Stimulated activated naive B cell treated with anti-CD40 and anti-IgM and Interleukin-4, amounts not matched to agents 10 μg/mL and 1 μg/mL and 100 μg/mL, for 72 hours (primary cell): Measurements from ENCODE around the gene CST8.

ENCODE experiments used
- ATAC-seq, 2 donors: fragments of 150-1000 bp; cut with Tn5 transposase; replicated peaks; 2 replicates each; pipeline ENCODE4 v1.10.0; 2021; ENCODE audit warnings: moderate library complexity in 1 of 2
- DNase-seq: peaks from one replicate; pipeline ENCODE4 v3.0.0; 2021
- H3K27ac Mint-ChIP-seq: one replicate; pipeline ENCODE4 v1.8.0; 2022; ENCODE audit warnings: mild to moderate bottlenecking, mixed read lengths
- H3K27me3 Mint-ChIP-seq, 2 donors: one replicate each; pipeline ENCODE4 v1.8.0; 2022; ENCODE audit warnings: mixed read lengths in 2 of 2
- H3K36me3 Mint-ChIP-seq, 2 donors: one replicate each; pipeline ENCODE4 v1.8.0; 2022; ENCODE audit warnings: mixed read lengths in 2 of 2, mild to moderate bottlenecking in 1 of 2
- H3K4me1 Mint-ChIP-seq, 2 donors: one replicate each; pipeline ENCODE4 v1.8.0; 2022; ENCODE audit warnings: mixed read lengths in 2 of 2, mild to moderate bottlenecking in 1 of 2
- H3K4me3 Mint-ChIP-seq, 2 donors: one replicate each; pipeline ENCODE4 v1.8.0; 2022; ENCODE audit warnings: mild to moderate bottlenecking in 2 of 2, mixed read lengths in 2 of 2, moderate library complexity in 1 of 2
- H3K9me3 Mint-ChIP-seq, 2 donors: one replicate each; pipeline ENCODE4 v1.8.0; 2022; ENCODE audit warnings: mixed read lengths in 2 of 2, mild to moderate bottlenecking in 1 of 2

The CST8 gene, protein sequence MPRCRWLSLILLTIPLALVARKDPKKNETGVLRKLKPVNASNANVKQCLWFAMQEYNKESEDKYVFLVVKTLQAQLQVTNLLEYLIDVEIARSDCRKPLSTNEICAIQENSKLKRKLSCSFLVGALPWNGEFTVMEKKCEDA

DNA sequence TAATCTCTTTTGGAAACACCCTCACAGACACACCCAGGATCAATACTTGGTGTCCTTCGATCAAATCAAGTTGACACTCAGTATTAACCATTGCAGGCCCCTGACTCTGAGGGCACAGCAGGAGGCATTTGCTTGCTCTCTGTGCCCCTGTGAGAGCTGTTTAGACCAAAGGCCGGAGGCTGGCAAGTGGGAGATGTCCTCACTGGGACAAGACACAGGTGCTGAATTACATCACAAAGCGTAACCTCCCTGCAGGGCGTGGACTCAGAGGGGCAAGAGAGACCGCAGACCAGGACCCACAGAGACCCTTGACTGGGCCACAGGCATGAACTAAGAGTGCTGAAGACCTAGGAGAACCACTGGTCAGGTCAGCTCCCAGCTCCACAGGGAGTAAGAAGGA, at the start of gene CST8:
Gene CST8 (plus strand): TSS at position 301 of the 400 bp plus-strand sequence. CDS start 551 bp downstream, outside the sequence.
- Mint-ChIP-seq H3K4me3 (no peak within 1 kb of the TSS), H3K27ac (no peak within 1 kb of the TSS), H3K4me1 (peaks cover 19 to 38% of the 10 kb centered on the region in 2 donors), H3K9me3 (peaks cover 0 to 1% of the 10 kb centered on the region in 2 donors), H3K27me3 (no peaks in the 10 kb centered on the region), H3K36me3 (no peaks in the 10 kb centered on the region)
- no peak for DNase-seq
- ATAC-seq = no peak

DNA sequence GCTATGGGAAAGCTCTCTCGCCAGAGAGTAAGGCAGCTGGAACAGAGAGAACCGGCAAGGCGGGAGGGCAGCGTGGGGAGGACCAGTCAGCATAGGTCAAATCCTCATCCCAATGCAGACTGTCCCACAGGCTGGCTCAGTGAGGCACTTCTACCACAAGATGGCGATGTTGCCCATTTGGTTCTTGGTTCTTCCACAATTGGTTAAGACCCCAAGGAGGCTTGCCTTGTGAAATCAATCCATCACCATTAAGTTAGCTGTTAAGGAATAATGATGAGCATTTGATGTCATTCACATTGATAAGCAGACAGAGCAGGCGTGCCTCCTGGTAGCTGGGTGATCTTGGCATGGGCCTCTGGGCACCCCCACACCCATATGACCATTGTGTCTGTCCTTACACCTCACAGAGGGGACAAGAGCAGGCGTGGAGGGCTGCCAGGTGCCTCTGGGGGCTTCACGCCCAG, 49.0 kb upstream of the CST8 start:
- Mint-ChIP-seq H3K4me1 (no peaks in the 10 kb centered on the region), H3K27me3 (peaks cover 0 to 7% of the 10 kb centered on the region in 2 donors), H3K36me3 (no peaks in the 10 kb centered on the region), H3K9me3 (no peaks in the 10 kb centered on the region), H3K4me3 (no peak overlapping the region), H3K27ac (no peak overlapping the region)
- peak; percentile 48 for DNase-seq
- ATAC-seq = peak; percentile 85 to 93

DNA sequence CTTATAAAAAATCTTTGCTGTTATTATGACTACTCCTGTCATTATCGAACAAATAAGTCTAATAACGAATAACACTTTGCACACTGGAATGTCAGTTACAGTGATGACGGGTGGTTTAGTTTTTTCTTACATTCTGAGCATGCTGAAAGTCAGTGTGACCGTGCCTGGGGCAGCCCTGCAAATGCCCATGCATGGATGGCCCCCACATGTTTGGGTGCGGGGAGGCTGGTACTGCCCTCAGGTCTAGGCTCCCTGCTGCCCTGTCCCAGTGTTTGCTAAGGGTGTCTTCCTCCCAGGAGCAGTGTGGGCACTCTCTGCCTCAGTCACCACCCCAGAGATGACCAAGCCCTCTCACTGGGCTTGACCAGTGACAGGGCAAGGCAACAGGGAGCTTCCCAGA, 48.5 kb upstream of the CST8 start:
- no peak overlapping the region for H3K4me3 Mint-ChIP-seq
- ATAC-seq (no peak), DNase-seq (no peak)
- no peak overlapping the region for H3K27ac Mint-ChIP-seq
- H3K4me1 Mint-ChIP-seq = no peaks in the 10 kb centered on the region
- no peaks in the 10 kb centered on the region for H3K36me3 Mint-ChIP-seq
- peaks cover 0 to 5% of the 10 kb centered on the region in 2 donors for H3K27me3 Mint-ChIP-seq
- H3K9me3 Mint-ChIP-seq = no peaks in the 10 kb centered on the region

DNA sequence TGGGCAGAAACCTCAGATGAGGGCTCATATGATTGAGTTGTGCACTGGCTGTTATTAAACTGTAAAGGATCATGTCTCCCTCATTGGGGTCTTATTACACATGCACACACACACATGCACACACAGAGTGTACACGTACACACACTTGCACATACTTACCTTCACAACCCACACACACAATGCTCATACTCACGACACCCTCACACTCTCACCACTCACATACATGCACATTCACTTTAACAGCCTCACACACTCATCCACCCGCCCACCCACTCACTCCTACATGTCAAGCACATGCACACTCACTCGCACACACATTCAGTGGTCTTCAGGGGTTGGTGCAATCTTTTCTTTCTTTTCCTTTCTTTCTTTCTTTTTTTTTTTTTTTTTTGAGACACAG, 46.1 kb upstream of the CST8 start:
- H3K27ac Mint-ChIP-seq = no peak overlapping the region
- DNase-seq (no peak), ATAC-seq (no peak)
- peaks cover 0 to 4% of the 10 kb centered on the region in 2 donors for H3K27me3 Mint-ChIP-seq
- no peaks in the 10 kb centered on the region for H3K36me3 Mint-ChIP-seq
- no peaks in the 10 kb centered on the region for H3K4me1 Mint-ChIP-seq
- no peak overlapping the region for H3K4me3 Mint-ChIP-seq
- no peaks in the 10 kb centered on the region for H3K9me3 Mint-ChIP-seq

DNA sequence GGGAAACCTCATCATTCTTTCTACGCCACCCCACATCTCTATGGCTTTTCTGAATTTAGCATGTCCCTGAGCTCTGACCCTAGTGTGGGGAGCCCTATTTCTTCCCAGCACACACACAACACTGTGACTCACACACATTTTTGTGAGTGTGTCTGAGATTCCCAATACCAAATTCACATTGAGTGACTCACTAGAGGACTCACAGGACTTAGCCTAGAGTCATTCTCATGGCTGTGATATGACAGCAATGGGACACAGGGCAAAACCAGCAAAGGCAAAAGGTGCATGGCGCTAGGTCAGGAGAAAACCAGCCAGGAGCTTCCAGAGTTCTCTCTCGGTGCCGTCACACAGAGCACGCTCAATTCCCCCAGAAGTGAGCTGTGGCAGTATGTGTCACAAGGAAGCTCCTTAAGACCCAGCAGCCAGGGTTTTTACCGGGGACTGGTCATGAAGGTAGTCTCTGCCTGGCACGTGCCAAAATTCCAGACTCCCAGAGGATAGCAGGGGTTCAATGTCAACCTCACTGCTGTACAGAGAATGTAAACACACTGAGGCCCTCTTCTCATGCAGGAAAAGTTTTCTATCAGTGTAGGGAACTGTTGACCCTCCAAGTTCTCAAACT, 45.2 kb upstream of the CST8 start:
- H3K4me1 Mint-ChIP-seq = no peaks in the 10 kb centered on the region
- DNase-seq (no peak), ATAC-seq (no peak)
- peaks cover 0 to under 1% of the 10 kb centered on the region in 2 donors for H3K27me3 Mint-ChIP-seq
- H3K9me3 Mint-ChIP-seq = no peaks in the 10 kb centered on the region
- no peak overlapping the region for H3K4me3 Mint-ChIP-seq
- H3K27ac Mint-ChIP-seq = no peak overlapping the region
- no peaks in the 10 kb centered on the region for H3K36me3 Mint-ChIP-seq

DNA sequence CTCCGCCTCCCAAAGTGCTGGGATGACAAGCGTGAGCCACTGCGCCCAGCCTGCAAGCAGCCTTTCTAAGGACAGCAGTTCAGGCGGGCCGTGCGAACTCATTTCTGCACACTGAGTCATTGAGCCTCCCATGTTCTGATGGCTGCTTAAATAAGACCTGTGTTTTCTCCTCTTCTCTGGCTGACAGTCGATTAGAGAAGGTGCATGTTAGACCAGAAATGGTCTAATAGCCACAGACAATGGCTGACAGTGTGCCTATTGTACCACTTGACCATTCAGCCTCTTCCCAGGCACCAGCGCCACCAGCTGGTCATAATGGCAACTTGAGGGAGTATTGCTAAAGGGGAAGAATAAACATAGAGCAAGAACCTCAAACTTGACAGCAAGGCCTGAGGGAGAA, 44.4 kb upstream of the CST8 start:
- ATAC-seq = peak; percentile 37 to 47
- no peak overlapping the region for H3K4me3 Mint-ChIP-seq
- DNase-seq = no peak

DNA sequence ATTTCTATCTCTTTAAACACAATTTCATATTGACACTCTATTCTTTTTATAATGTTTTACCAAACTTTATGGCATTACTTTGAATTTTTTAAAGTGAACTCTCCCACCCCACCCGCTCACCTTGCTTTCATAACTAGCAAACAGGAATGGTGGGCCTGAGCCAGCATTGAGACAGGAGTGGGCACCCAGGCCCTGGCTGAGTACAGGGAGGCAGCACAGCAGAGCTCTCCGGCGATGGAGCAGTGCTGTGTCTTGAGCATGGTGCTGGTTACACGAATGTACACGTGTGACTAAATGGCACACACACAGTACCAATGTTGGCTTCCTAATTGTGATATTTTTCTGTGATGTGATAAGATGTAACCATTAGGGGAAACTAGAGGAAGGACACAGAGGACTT, 42.8 kb upstream of the CST8 start:
- DNase-seq (no peak), ATAC-seq (no peak)
- Mint-ChIP-seq H3K4me3 (no peak overlapping the region), H3K27ac (no peak overlapping the region), H3K9me3 (no peaks in the 10 kb centered on the region), H3K4me1 (no peaks in the 10 kb centered on the region), H3K27me3 (peaks cover 0 to 5% of the 10 kb centered on the region in 2 donors), H3K36me3 (no peaks in the 10 kb centered on the region)

More for the DNA sequence above, 44.4 kb upstream of the CST8 start:
- peak overlapping the region; percentile 68 for H3K27ac Mint-ChIP-seq
- H3K36me3 Mint-ChIP-seq = no peaks in the 10 kb centered on the region
- no peaks in the 10 kb centered on the region for H3K9me3 Mint-ChIP-seq
- H3K4me1 Mint-ChIP-seq = no peaks in the 10 kb centered on the region
- peaks cover 0 to 5% of the 10 kb centered on the region in 2 donors for H3K27me3 Mint-ChIP-seq

DNA sequence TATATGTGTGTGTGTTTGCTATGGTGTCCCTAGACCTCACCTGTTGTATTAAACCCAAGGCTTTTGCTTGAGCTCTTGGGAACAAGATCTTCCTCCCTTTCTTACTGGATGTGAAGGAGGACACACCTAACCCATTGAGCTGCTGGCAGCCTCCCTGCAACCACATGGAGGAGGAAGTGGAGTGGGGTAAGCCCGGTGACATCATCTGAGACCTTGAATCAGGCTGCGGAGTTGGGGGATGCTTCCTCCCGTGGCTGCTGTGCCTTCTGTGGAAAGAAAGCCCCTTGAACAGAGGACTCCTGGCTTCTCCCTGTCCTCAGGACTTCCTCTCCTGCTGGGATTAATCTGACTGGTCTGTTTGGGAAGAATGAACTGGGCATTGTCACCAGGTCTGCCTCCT, 41.5 kb upstream of the CST8 start:
- H3K9me3 Mint-ChIP-seq = no peaks in the 10 kb centered on the region
- H3K27me3 Mint-ChIP-seq = peaks cover 0 to 5% of the 10 kb centered on the region in 2 donors
- no peak for DNase-seq
- peak; percentile 23 to 29 for ATAC-seq
- no peak overlapping the region for H3K4me3 Mint-ChIP-seq
- H3K36me3 Mint-ChIP-seq = no peaks in the 10 kb centered on the region
- no peaks in the 10 kb centered on the region for H3K4me1 Mint-ChIP-seq
- H3K27ac Mint-ChIP-seq = no peak overlapping the region

DNA sequence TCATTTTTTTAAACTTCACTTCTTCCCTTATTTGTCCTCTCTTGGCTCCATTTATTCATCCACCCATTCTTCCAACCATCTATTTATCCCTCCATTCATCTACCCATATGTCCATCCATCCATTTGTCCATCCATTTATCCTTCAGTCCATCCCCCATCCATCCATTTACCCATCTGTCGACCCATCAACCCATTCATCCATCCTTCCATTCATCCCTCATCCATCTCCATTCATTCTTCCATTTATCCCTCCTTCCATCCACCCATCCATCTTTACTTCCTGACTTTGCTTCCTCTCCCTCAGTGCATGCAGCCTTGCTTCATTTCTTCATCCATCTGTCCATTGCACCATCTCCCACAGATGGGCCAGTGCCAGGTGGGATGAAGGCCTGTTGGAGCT, 40.0 kb upstream of the CST8 start:
- DNase-seq = no peak
- Mint-ChIP-seq H3K27ac (no peak overlapping the region), H3K4me3 (no peak overlapping the region), H3K36me3 (no peaks in the 10 kb centered on the region), H3K9me3 (no peaks in the 10 kb centered on the region), H3K27me3 (peaks cover 0 to 5% of the 10 kb centered on the region in 2 donors), H3K4me1 (no peaks in the 10 kb centered on the region)
- ATAC-seq = no peak

DNA sequence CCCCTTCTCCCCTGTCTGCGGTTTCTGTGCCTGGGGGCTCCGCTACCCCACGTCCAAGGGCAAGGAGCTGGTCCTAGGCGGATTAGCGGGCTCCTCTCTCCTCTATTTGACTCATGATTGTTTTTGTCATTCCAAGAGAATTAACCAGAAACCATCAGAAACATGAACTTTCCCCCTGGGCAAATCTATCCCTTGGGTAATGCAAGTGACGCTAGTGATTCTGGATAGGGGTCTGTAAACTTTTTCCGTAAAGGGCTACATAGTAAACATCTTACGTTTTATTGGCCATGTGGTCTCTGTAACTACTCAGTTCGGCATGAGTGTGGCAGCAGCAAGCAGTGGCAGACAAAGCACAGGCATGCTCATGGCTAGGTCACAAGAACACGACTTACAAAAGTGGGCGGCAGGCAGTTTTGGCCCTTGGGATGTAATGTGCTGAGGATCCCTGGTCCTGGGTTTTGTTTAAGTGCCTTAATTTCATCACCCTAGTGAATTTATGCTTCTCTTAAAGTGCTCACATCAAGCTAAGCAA, 38.9 kb upstream of the CST8 start:
- Mint-ChIP-seq H3K27ac (no peak overlapping the region), H3K4me3 (no peak overlapping the region), H3K4me1 (peaks cover 0 to 5% of the 10 kb centered on the region in 2 donors), H3K9me3 (no peaks in the 10 kb centered on the region), H3K36me3 (no peaks in the 10 kb centered on the region), H3K27me3 (peaks cover 0 to 5% of the 10 kb centered on the region in 2 donors)
- DNase-seq (no peak), ATAC-seq (no peak)

DNA sequence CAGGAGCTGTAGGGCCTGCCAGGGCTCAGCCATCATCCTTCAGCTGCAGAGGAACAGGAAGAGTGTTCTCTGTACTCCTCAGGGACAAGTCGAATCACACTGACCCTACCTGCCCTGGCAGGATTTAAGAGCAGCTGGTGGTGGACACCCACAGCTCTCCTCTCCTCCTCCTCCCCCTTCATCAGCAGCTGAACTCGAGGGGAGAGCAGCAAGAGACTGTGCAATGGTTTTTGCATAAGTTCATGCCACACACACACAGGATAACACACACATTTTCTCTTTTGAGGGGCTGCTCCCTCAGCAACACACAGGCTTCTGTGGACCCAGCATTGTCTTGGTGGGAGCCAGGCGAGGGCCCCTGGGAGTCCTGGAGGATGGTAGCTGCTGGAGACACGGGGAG, 38.1 kb upstream of the CST8 start, which contains the start of gene CST11:
Gene CST11 (minus strand): TSS at position 101 of the 400 bp plus-strand sequence. CDS start 65 bp downstream, at position 36.
- ATAC-seq = no peak
- no peak within 1 kb of the TSS for H3K27ac Mint-ChIP-seq
- peaks cover 0 to 6% of the 10 kb centered on the region in 2 donors for H3K4me1 Mint-ChIP-seq
- H3K4me3 Mint-ChIP-seq = no peak within 1 kb of the TSS
- H3K36me3 Mint-ChIP-seq = no peaks in the 10 kb centered on the region
- DNase-seq = no peak
- peaks cover 0 to 5% of the 10 kb centered on the region in 2 donors for H3K27me3 Mint-ChIP-seq
- no peaks in the 10 kb centered on the region for H3K9me3 Mint-ChIP-seq

DNA sequence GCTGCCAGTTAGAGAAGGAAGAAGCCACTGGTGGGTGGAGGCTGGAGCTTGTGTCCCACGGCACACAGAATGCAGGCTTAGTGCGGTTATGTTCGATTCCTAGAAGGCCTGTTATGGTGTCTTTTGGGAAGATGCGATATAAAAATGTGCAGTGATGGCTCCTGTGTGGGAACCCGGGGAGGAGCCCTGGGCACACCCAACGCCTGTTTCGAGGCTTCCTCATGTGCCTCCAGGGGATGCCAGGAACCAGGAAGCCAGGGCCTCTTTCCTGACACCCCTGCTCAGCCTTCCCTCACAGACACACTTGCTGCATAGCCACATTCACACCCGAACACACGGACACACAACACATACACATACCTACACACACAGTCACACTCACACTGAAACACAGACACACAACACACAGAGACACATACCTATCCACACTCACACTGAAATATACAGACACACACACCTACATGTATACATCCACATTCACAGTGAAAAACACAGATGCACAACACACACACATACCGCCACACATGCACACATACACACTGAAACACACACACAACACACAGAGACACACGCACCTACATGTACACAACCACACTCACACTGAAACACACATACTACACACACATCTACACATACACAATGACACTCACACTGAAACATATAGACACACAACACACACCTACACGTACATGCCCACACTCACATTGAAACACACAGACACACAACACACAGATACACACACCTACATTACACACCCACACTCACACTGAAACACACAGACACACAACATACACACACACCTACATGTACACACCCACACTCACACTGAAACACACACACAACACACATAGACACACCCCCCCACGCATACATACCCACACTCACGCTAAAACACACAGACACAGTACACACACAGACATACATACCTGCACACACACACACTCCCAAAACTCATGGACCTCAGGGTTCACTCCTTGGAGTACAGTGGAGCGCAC, 37.1 kb upstream of the CST8 start:
- H3K4me3 Mint-ChIP-seq = no peak overlapping the region
- no peaks in the 10 kb centered on the region for H3K9me3 Mint-ChIP-seq
- H3K4me1 Mint-ChIP-seq = peaks cover 0 to 6% of the 10 kb centered on the region in 2 donors
- ATAC-seq (no peak), DNase-seq (no peak)
- H3K27ac Mint-ChIP-seq = no peak overlapping the region
- H3K36me3 Mint-ChIP-seq = no peaks in the 10 kb centered on the region
- peaks cover 0 to 5% of the 10 kb centered on the region in 2 donors for H3K27me3 Mint-ChIP-seq

DNA sequence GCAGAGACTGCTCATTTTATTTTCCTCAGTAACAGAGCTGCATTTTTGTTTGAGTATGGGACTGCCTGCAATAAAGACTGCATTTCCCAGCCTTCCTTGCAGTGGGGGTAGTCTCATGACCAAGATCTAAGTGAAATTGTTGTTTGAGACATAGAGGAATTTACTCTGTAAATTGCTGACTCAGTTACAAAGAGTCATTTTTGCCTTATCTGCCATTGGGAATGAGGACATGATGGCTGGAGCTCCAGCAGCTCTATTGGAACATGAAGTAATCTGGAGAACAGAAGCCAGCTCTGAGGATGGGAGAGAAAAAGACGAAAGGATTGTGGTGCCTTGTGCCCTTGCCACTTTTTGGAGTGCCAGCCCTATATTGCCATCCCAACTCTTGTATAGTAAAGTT, 36.1 kb upstream of the CST8 start:
- no peaks in the 10 kb centered on the region for H3K9me3 Mint-ChIP-seq
- peaks cover 0 to 5% of the 10 kb centered on the region in 2 donors for H3K27me3 Mint-ChIP-seq
- H3K36me3 Mint-ChIP-seq = no peaks in the 10 kb centered on the region
- H3K4me1 Mint-ChIP-seq = peaks cover 0 to 6% of the 10 kb centered on the region in 2 donors
- H3K27ac Mint-ChIP-seq = no peak overlapping the region
- DNase-seq (no peak), ATAC-seq (no peak)
- no peak overlapping the region for H3K4me3 Mint-ChIP-seq

DNA sequence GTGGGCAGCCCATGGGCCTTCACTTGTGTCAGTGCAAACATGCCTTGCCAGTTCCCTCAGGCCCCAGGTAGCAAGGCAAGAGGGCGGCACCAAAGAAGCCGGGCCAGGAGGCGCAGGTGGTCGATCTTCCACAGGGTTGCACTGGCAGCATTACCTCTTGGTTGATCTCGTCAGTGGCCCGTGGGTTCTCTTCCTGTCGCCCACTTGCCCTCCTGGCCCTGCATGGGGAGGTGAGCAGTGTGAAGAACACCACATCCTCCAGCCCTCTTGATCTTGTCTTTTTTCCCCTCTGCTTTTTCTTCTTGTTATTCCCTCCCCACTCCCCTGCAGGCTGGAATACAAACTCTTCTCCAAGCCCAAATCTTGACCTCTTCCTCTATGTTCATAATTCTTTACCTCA, 35.3 kb upstream of the CST8 start:
- peaks cover 0 to 6% of the 10 kb centered on the region in 2 donors for H3K4me1 Mint-ChIP-seq
- H3K27ac Mint-ChIP-seq = no peak overlapping the region
- no peaks in the 10 kb centered on the region for H3K9me3 Mint-ChIP-seq
- peaks cover 0 to 5% of the 10 kb centered on the region in 2 donors for H3K27me3 Mint-ChIP-seq
- ATAC-seq (no peak), DNase-seq (no peak)
- H3K4me3 Mint-ChIP-seq = no peak overlapping the region
- H3K36me3 Mint-ChIP-seq = no peaks in the 10 kb centered on the region
